HEK293 (cell line): Measurements from ENCODE around the gene NUCKS1.
A peak's percentile ranks its signal among the peaks of the same experiment; 100 is the strongest.

Experiments
- CTCF ChIA-PET: fragments of 350-600 bp; formaldehyde crosslinking; extraction: SDS; loops from one replicate; lab custom pipeline; 2021; ENCODE audit warnings: antibody characterized with exemption; lab: Yijun Ruan, JAX
- POLR2A ChIA-PET: fragments of 300-600 bp; formaldehyde crosslinking; extraction: SDS; loops from one replicate; lab custom pipeline; 2020; ENCODE audit warnings: antibody characterized with exemption, inconsistent platforms; lab: Yijun Ruan, JAX
- H3K27ac ChIP-seq: fragments of 200-500 bp; sonication (Bioruptor generic); 2 replicates; pipeline ENCODE4 v1.5.1; 2014; ENCODE audit warnings: low read depth, low read length, control low read depth, inconsistent platforms; ENCODE audit errors: extremely low read depth
- H3K36me3 ChIP-seq, 2 experiments: fragments of 200-500 bp in 1 of 2; sonication (Bioruptor generic) in 1 of 2; 1 replicate in 1 of 2; 2 replicates in 1 of 2; pipeline ENCODE4 v1.5.1; 2014 to 2017; ENCODE audit warnings: inconsistent platforms in 2 of 2, low read length in 2 of 2; ENCODE audit not compliant: control insufficient read depth in 2 of 2, insufficient read depth in 1 of 2
- H3K4me1 ChIP-seq: fragments of 200-500 bp; sonication (Bioruptor generic); 2 replicates; pipeline ENCODE4 v1.5.1; 2014; ENCODE audit warnings: mild to moderate bottlenecking, low read length, inconsistent platforms; ENCODE audit not compliant: control insufficient read depth, insufficient read depth
- H3K4me3 ChIP-seq: 2 replicates; pipeline ENCODE4 v1.5.1; 2011; ENCODE audit warnings: low read depth, mild to moderate bottlenecking, control low read depth, low read length, moderate library complexity
- H3K9me3 ChIP-seq: fragments of 200-500 bp; sonication (Bioruptor generic); 2 replicates; pipeline ENCODE4 v1.5.1; 2014; ENCODE audit warnings: low read depth, low read length, inconsistent platforms; ENCODE audit not compliant: control insufficient read depth, insufficient read depth
- BCL11B ChIP-seq: fragments of 450-650 bp; formaldehyde crosslinking; IDR thresholded peaks from 2 replicates; pipeline ENCODE4 v1.5.1; 2016; ENCODE audit warnings: low read depth, missing biosample characterization, missing genetic modification characterization
- GLIS1 ChIP-seq: fragments of 450-650 bp; formaldehyde crosslinking; IDR thresholded peaks from 2 replicates; pipeline ENCODE4 v1.5.1; 2016; ENCODE audit warnings: missing biosample characterization, missing genetic modification characterization
- KLF1 ChIP-seq: fragments of 450-650 bp; formaldehyde crosslinking; IDR thresholded peaks from 2 replicates; pipeline ENCODE4 v1.5.1; 2016; ENCODE audit warnings: missing biosample characterization, missing genetic modification characterization
- KLF17 ChIP-seq: fragments of 450-650 bp; formaldehyde crosslinking; IDR thresholded peaks from 2 replicates; pipeline ENCODE4 v1.5.1; 2016; ENCODE audit warnings: missing biosample characterization, missing genetic modification characterization
- ZBTB17 ChIP-seq: fragments of 450-650 bp; formaldehyde crosslinking; IDR thresholded peaks from 2 replicates; pipeline ENCODE4 v1.5.1; 2016; ENCODE audit warnings: missing biosample characterization, missing genetic modification characterization
- ZNF121 ChIP-seq: fragments of 450-650 bp; formaldehyde crosslinking; IDR thresholded peaks from 2 replicates; pipeline ENCODE4 v1.5.1; 2016; ENCODE audit warnings: missing biosample characterization, missing genetic modification characterization
- ZNF133 ChIP-seq: fragments of 450-650 bp; formaldehyde crosslinking; IDR thresholded peaks from 2 replicates; pipeline ENCODE4 v1.5.1; 2016; ENCODE audit warnings: missing biosample characterization, missing genetic modification characterization
- ZNF416 ChIP-seq: fragments of 450-650 bp; formaldehyde crosslinking; IDR thresholded peaks from 2 replicates; pipeline ENCODE4 v1.5.1; 2016; ENCODE audit warnings: missing biosample characterization, missing genetic modification characterization
- ZNF449 ChIP-seq: fragments of 450-650 bp; formaldehyde crosslinking; IDR thresholded peaks from 2 replicates; pipeline ENCODE4 v1.5.1; 2017; ENCODE audit warnings: missing biosample characterization, mild to moderate bottlenecking, missing genetic modification characterization, moderate library complexity
- ZNF510 ChIP-seq: fragments of 450-650 bp; formaldehyde crosslinking; IDR thresholded peaks from 2 replicates; pipeline ENCODE4 v1.5.1; 2018; ENCODE audit warnings: mild to moderate bottlenecking, missing genetic modification characterization, missing biosample characterization; ENCODE audit not compliant: insufficient replicate concordance
- ZNF600 ChIP-seq: fragments of 450-650 bp; formaldehyde crosslinking; IDR thresholded peaks from 2 replicates; pipeline ENCODE4 v1.5.1; 2016; ENCODE audit warnings: missing biosample characterization, missing genetic modification characterization
- ZNF792 ChIP-seq: fragments of 450-650 bp; formaldehyde crosslinking; IDR thresholded peaks from 2 replicates; pipeline ENCODE4 v1.5.1; 2016; ENCODE audit warnings: missing biosample characterization, missing genetic modification characterization
- TF ChIP-seq, protein P1 (sequence below): fragments of 450-650 bp; formaldehyde crosslinking; conservative IDR thresholded peaks from 2 replicates; pipeline ENCODE4 v1.5.1; 2016; ENCODE audit warnings: low read depth, missing biosample characterization, missing genetic modification characterization
- TF ChIP-seq, protein P2 (sequence below): fragments of 450-650 bp; formaldehyde crosslinking; IDR thresholded peaks from 2 replicates; pipeline ENCODE4 v1.5.1; 2016; ENCODE audit warnings: missing biosample characterization, missing genetic modification characterization
- TF ChIP-seq, protein P3 (sequence below): fragments of 450-650 bp; IDR thresholded peaks from 2 replicates; pipeline ENCODE4 v1.5.1; 2018; ENCODE audit warnings: missing biosample characterization, mild to moderate bottlenecking, missing genetic modification characterization
- TF ChIP-seq, protein P4 (sequence below): fragments of 450-650 bp; formaldehyde crosslinking; IDR thresholded peaks from 2 replicates; pipeline ENCODE4 v1.5.1; 2016; ENCODE audit warnings: missing biosample characterization, missing genetic modification characterization

Gene NUCKS1

GRCh38 chr1:205667909-205668643, 81.9 kb downstream of the NUCKS1 start:
- Histone ChIP-seq H3K4me1 (no peaks in the 10 kb centered on the region), H3K9me3 (no peaks in the 10 kb centered on the region), H3K4me3 (no peak overlapping the region), H3K36me3 (peaks cover 0 to 16% of the 10 kb centered on the region in 2 experiments; a peak in 1 of 3 replicates), H3K27ac (no peak overlapping the region)
- POLR2A ChIA-PET = interaction anchor here (0.5 kb wide), 1 partner anchor 10 kb away, joined by 9 read pairs; no protein-coding TSS in a partner anchor
- CTCF ChIA-PET = interaction anchor here (1.9 to 6.0 kb wide), 3 partner anchors 9 to 76 kb away, joined by 4 to 47 read pairs (median 17); no protein-coding TSS in a partner anchor
- TF ChIP-seq GLIS1 (tag by site-specific recombination) (no peak), BCL11B (tag by site-specific recombination) (no peak), ZNF510 (no peak)
- TF ChIP-seq, protein P1, sequence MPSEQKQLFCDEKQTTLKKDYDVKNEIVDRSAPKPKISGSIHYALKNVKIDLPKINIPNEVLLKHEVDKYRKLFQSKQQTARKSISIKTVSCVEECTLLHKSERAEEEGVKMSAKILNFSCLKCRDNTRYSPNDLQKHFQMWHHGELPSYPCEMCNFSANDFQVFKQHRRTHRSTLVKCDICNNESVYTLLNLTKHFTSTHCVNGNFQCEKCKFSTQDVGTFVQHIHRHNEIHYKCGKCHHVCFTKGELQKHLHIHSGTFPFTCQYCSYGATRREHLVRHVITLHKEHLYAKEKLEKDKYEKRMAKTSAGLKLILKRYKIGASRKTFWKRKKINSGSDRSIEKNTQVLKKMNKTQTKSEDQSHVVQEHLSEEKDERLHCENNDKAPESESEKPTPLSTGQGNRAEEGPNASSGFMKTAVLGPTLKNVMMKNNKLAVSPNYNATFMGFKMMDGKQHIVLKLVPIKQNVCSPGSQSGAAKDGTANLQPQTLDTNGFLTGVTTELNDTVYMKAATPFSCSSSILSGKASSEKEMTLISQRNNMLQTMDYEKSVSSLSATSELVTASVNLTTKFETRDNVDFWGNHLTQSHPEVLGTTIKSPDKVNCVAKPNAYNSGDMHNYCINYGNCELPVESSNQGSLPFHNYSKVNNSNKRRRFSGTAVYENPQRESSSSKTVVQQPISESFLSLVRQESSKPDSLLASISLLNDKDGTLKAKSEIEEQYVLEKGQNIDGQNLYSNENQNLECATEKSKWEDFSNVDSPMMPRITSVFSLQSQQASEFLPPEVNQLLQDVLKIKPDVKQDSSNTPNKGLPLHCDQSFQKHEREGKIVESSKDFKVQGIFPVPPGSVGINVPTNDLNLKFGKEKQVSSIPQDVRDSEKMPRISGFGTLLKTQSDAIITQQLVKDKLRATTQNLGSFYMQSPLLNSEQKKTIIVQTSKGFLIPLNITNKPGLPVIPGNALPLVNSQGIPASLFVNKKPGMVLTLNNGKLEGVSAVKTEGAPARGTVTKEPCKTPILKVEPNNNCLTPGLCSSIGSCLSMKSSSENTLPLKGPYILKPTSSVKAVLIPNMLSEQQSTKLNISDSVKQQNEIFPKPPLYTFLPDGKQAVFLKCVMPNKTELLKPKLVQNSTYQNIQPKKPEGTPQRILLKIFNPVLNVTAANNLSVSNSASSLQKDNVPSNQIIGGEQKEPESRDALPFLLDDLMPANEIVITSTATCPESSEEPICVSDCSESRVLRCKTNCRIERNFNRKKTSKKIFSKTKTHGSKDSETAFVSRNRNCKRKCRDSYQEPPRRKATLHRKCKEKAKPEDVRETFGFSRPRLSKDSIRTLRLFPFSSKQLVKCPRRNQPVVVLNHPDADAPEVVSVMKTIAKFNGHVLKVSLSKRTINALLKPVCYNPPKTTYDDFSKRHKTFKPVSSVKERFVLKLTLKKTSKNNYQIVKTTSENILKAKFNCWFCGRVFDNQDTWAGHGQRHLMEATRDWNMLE (tag by site-specific recombination) = no peak
- TF ChIP-seq, protein P2, sequence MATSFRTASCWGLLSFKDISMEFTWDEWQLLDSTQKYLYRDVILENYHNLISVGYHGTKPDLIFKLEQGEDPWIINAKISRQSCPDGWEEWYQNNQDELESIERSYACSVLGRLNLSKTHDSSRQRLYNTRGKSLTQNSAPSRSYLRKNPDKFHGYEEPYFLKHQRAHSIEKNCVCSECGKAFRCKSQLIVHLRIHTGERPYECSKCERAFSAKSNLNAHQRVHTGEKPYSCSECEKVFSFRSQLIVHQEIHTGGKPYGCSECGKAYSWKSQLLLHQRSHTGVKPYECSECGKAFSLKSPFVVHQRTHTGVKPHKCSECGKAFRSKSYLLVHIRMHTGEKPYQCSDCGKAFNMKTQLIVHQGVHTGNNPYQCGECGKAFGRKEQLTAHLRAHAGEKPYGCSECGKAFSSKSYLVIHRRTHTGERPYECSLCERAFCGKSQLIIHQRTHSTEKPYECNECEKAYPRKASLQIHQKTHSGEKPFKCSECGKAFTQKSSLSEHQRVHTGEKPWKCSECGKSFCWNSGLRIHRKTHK = no peak
- TF ChIP-seq, all 188 proteins: peak for 0

DNA sequence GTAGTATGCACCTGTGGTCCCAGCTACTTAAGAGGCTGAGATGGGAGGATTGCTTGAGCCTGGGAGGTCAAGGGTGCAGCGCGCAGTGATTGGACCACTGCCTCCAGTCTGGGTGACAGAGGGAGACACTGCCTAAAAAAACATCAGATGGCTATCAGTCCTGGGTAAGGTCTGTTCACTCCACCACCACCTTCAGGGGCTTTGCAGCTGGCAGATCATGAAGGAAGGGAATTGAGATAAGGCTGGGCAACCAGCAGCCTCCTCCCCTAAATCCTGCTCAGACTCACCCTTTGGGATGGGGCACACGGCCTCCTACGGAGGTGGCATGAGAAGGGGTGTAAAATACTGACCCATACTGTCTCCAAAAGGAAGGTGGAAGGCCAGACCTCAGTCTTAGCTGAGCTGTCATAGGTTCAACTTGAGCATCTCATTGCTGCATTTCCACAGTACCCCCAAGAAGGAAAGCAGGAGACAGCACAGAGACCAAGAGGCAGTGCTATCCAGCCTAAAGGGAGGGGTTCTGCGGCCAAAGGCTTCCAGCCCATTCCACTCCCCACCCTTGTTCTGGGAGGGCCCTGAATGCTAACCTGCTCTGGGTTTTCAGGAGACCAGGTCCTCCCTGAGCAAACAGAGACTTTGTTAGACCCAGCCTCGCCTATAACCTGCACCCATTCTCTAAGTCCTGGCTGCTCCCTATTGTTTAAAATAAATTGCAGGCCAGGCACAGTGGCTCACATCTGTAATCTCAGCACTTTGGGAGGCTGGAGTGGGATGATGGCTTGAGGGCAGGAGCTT, 83.4 kb downstream of the NUCKS1 start:
- ChIA-PET CTCF (interaction anchor here (0.6 to 6.0 kb wide), 5 partner anchors 8 to 78 kb away, joined by 3 to 47 read pairs (median 17); no protein-coding TSS in a partner anchor), POLR2A (no interaction called here)
- H3K4me1 ChIP-seq = no peaks in the 10 kb centered on the region
- H3K9me3 ChIP-seq = no peaks in the 10 kb centered on the region
- TF ChIP-seq ZNF600 (tag by site-specific recombination) (no peak), ZBTB17 (no peak), ZNF416 (tag by site-specific recombination) (no peak), ZNF510 (no peak), KLF17 (tag by site-specific recombination) (0 out of 2 replicates have a peak, but pooled peaks have one; percentile 25), ZNF792 (no peak), ZNF121 (tag by site-specific recombination) (no peak), ZNF133 (tag by site-specific recombination) (no peak), KLF1 (peak; percentile 25; the same call in 1 of the 2 replicates), ZNF449 (tag by site-specific recombination) (no peak)
- TF ChIP-seq, protein P3, sequence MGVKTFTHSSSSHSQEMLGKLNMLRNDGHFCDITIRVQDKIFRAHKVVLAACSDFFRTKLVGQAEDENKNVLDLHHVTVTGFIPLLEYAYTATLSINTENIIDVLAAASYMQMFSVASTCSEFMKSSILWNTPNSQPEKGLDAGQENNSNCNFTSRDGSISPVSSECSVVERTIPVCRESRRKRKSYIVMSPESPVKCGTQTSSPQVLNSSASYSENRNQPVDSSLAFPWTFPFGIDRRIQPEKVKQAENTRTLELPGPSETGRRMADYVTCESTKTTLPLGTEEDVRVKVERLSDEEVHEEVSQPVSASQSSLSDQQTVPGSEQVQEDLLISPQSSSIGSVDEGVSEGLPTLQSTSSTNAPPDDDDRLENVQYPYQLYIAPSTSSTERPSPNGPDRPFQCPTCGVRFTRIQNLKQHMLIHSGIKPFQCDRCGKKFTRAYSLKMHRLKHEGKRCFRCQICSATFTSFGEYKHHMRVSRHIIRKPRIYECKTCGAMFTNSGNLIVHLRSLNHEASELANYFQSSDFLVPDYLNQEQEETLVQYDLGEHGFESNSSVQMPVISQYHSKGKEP (tag by site-specific recombination) = no peak
- TF ChIP-seq, protein P4, sequence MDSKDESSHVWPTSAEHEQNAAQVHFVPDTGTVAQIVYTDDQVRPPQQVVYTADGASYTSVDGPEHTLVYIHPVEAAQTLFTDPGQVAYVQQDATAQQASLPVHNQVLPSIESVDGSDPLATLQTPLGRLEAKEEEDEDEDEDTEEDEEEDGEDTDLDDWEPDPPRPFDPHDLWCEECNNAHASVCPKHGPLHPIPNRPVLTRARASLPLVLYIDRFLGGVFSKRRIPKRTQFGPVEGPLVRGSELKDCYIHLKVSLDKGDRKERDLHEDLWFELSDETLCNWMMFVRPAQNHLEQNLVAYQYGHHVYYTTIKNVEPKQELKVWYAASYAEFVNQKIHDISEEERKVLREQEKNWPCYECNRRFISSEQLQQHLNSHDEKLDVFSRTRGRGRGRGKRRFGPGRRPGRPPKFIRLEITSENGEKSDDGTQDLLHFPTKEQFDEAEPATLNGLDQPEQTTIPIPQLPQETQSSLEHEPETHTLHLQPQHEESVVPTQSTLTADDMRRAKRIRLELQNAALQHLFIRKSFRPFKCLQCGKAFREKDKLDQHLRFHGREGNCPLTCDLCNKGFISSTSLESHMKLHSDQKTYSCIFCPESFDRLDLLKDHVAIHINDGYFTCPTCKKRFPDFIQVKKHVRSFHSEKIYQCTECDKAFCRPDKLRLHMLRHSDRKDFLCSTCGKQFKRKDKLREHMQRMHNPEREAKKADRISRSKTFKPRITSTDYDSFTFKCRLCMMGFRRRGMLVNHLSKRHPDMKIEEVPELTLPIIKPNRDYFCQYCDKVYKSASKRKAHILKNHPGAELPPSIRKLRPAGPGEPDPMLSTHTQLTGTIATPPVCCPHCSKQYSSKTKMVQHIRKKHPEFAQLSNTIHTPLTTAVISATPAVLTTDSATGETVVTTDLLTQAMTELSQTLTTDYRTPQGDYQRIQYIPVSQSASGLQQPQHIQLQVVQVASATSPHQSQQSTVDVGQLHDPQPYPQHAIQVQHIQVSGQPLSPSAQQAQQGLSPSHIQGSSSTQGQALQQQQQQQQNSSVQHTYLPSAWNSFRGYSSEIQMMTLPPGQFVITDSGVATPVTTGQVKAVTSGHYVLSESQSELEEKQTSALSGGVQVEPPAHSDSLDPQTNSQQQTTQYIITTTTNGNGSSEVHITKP (tag by site-specific recombination) = no peak
- no peak overlapping the region for H3K4me3 ChIP-seq
- no peak overlapping the region for H3K27ac ChIP-seq
- H3K36me3 ChIP-seq = peaks cover 0 to 28% of the 10 kb centered on the region in 2 experiments; a peak in 1 of 3 replicates
